Measurements from ENCODE around the gene RNF133.

RNF133 gene

GRCh38 chr7:122675621-122676020, 23.3 kb downstream of the RNF133 start:
- no peak overlapping the region for H3K4me3 ChIP-seq (ENCODE audit: low read depth, low read length)
- DNase-seq (ENCODE audit: low read depth) = no peak
- in situ Hi-C loops (cut with HindIII; ENCODE audit: low sequenced_read_pairs) = no loop called here
- TF ChIP-seq CTCF (IDR thresholded peaks at IDR 0.05; ENCODE audit: low read depth, low read length, missing control alignments) = no peak

GRCh38 chr7:122675011-122675410, 23.9 kb downstream of the RNF133 start:
- no peak for DNase-seq (ENCODE audit: low read depth)
- in situ Hi-C loops (cut with HindIII; ENCODE audit: low sequenced_read_pairs) = no loop called here
- TF ChIP-seq CTCF (IDR thresholded peaks at IDR 0.05; ENCODE audit: low read depth, low read length, missing control alignments) = no peak
- H3K4me3 ChIP-seq (ENCODE audit: low read depth, low read length) = no peak overlapping the region

DNA sequence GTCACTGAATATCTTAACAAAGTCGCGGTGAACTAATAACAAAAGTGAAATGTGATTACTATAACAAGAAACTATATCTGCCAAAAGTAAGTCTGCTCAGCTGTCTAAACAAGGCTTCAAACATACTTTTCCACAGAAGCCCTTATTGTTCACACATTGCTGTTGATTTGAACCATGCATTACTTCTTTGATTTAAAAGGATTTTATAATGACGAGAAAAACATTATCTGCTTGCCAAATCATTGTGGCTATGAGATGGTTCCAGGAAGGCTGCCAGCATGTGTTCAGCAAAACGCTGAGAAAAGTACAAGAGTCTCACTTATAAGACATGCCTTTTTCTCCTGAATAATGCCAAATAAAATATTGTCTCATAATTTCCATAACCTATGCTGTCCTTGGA, 24.4 kb downstream of the RNF133 start:
- TF ChIP-seq CTCF (IDR thresholded peaks at IDR 0.05; ENCODE audit: low read depth, low read length, missing control alignments) = no peak
- no peak overlapping the region for H3K4me3 ChIP-seq (ENCODE audit: low read depth, low read length)
- in situ Hi-C loops (cut with HindIII; ENCODE audit: low sequenced_read_pairs) = no loop called here
- peak; percentile 98 for DNase-seq (ENCODE audit: low read depth)

- H3K4me3 ChIP-seq (ENCODE audit: low read depth, low read length) = no peak overlapping the region
- in situ Hi-C loops (cut with HindIII; ENCODE audit: low sequenced_read_pairs) = no loop called here
- DNase-seq (ENCODE audit: low read depth) = no peak
- no peak for TF ChIP-seq CTCF (IDR thresholded peaks at IDR 0.05; ENCODE audit: low read depth, low read length, missing control alignments)
These were observed 25.0 kb downstream of the RNF133 start for GRCh38 chr7:122673951-122674350.

DNA sequence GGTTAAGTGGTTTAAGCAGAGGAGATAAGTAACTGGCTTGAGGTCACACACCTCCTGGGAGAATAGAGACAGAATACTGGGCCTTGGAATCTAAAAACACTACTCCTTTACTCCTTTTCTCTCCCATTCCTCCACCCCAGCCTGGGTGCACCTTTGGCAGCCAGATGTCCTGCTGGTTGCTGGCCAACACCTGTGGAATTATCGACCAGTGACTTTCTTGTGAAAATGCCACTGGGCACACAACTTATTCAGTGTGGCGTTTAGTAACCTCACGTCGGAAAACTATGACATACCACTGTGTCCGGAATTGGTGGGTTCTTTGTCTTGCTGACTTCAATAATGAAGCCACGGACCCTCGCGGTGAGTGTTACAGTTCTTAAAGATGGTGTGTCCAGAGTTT, 26.4 kb downstream of the RNF133 start:
- in situ Hi-C loops (cut with HindIII; ENCODE audit: low sequenced_read_pairs) = no loop called here
- no peak for TF ChIP-seq CTCF (IDR thresholded peaks at IDR 0.05; ENCODE audit: low read depth, low read length, missing control alignments)
- no peak overlapping the region for H3K4me3 ChIP-seq (ENCODE audit: low read depth, low read length)
- no peak for DNase-seq (ENCODE audit: low read depth)

GRCh38 chr7:122663733-122664132, 35.2 kb downstream of the RNF133 start:
- in situ Hi-C loops (cut with HindIII; ENCODE audit: low sequenced_read_pairs) = no loop called here
- H3K4me3 ChIP-seq (ENCODE audit: low read depth, low read length) = no peak overlapping the region
- TF ChIP-seq CTCF (IDR thresholded peaks at IDR 0.05; ENCODE audit: low read depth, low read length, missing control alignments) = no peak
- no peak for DNase-seq (ENCODE audit: low read depth)

DNA sequence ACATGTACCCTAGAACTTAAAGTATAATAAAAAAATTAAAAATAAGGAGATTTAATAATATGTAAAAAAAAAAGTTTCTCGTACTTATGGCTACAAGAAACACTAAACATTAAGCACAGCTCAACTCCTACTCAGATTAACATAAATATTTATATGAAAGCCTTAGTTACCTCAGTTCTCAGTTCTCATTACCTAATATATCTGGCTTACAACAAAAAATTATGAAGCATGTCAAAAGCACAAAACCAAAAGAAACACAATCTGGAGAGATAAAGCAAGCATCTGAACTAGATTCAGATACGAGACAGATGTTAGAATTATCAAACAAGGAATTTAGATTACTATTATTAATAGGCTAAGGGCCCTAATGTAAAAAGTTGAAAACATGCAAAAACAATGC, 40.1 kb downstream of the RNF133 start:
- no peak overlapping the region for H3K4me3 ChIP-seq (ENCODE audit: low read depth, low read length)
- in situ Hi-C loops (cut with HindIII; ENCODE audit: low sequenced_read_pairs) = no loop called here
- no peak for DNase-seq (ENCODE audit: low read depth)
- no peak for TF ChIP-seq CTCF (IDR thresholded peaks at IDR 0.05; ENCODE audit: low read depth, low read length, missing control alignments)
